Fibroblast of mammary gland (primary cell): ENCODE data around the gene FXYD6.
"Not testable (repeated sequence)": the region's sequence is repeated elsewhere in the genome, so short reads cannot be mapped to it uniquely, and the experiment has no call there.

ENCODE experiments used
- DNase-seq: peaks from one replicate; pipeline ENCODE4 v3.0.0-alpha.2; 2010; ENCODE audit warnings: low read depth
- H3K4me3 ChIP-seq: 2 replicates; pipeline ENCODE4 v1.5.1; 2011; ENCODE audit warnings: low read depth, mild to moderate bottlenecking, low read length, moderate library complexity; ENCODE audit not compliant: control insufficient read depth
- CTCF ChIP-seq: conservative IDR thresholded peaks from 2 replicates; pipeline ENCODE4 v1.5.1; 2011; ENCODE audit warnings: low read depth, low read length, inconsistent platforms; ENCODE audit not compliant: control insufficient read depth, insufficient read depth

FXYD6 gene

DNA sequence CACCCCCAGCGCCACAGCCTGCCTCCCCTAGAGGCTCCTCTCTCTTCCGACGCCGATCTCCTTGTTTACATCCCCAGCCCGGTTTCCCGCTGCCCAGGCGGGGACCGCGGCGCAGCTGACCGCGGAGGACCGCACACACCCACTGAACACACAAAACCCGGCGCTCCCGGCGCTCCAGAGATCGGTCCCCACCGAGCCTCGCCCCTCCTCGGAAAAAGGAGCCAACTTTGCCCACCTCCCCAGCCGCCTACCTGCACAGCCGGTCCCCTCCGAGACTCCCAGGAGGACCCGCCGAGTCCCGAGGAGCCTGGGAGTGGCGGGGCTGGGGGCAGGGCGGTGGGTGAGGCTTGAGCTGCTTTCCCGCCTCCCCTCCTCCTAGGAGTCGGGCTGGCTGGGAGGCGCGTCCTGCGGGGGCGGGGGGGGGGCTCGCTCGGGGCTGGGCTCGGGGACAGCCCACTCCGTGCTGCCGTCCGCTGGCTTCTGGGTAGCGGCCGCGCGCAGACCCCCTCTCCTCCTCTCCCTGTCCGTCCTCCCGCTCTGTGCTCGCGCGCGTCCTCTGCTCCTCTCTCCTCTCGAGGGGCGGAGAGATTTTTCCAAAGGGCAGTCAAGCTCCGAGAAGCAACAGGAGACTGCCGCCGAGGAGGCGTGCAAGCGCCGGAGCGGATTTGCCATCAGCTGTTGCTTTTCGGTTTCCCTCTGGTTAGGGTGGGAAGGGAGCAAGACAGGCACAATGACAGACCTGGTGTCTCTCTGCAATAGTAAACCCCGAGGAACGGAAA is at the start of gene FXYD6:
Gene FXYD6 (minus strand): TSS at position 318 of the 779 bp plus-strand sequence. CDS start 33,882 bp downstream, outside the sequence.
- no peak for DNase-seq
- peak within 1 kb of the TSS; percentile 4 for H3K4me3 ChIP-seq
- no peak for TF ChIP-seq CTCF

- DNase-seq: not testable (repeated sequence)
These were observed 49.7 kb upstream of the FXYD6 start for GRCh38 chr11:117926166-117926565.

GRCh38 chr11:117925198-117925925 is 48.9 kb upstream of the FXYD6 start:
- DNase-seq: no peak
- no peak overlapping the region for H3K4me3 ChIP-seq
- TF ChIP-seq CTCF: no peak

More at GRCh38 chr11:117926166-117926565, 49.7 kb upstream of the FXYD6 start:
- H3K4me3 ChIP-seq: not testable (repeated sequence)

DNA sequence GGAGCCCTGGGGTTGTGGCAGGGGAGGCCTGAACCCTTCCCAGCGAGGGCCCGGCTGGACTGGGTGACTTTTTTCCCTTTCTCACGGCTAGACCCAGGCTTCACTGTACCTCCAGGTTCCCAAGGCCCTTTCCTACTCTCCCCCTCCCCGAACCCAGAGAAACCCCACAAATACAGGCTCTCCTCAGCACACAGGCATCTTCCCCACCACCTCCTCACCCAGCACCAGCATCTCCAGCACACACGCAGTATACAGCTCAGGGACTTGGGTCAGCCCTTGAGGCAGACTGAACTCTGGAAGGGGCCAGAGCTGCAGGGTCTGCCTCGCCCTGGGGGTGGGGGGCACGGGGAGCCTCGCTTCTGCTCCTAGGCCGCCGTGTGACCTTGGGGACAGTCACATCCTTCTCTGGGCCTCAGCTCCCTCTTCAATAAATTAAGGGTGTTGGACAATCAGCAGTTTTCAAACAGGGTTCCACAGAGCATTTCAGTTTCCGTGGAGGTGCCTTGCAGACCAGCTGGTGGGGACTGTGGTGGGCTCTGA is 48.2 kb upstream of the FXYD6 start:
- no peak for DNase-seq
- no peak overlapping the region for H3K4me3 ChIP-seq
- TF ChIP-seq CTCF: no peak

DNA sequence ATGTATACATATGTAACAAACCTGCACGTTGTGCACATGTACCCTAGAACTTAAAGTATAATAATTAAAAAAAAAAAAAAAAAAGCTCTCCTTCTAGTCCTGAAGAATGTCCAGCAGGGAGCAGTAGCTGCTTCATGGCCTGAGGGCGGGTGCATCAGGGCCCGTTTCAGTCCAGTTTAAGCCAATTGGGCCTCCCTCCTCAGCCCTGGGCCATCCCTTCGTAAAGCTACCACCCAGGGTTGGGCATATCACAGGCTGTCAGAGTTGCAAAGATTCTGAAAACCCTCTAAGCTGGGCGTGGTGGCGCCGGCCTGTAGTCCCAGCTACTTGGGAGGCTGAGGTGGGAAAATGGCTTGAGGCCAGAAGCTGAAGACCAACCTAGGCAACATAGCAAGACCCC is 47.3 kb upstream of the FXYD6 start:
- H3K4me3 ChIP-seq: no peak overlapping the region
- no peak for TF ChIP-seq CTCF
- no peak for DNase-seq

DNA sequence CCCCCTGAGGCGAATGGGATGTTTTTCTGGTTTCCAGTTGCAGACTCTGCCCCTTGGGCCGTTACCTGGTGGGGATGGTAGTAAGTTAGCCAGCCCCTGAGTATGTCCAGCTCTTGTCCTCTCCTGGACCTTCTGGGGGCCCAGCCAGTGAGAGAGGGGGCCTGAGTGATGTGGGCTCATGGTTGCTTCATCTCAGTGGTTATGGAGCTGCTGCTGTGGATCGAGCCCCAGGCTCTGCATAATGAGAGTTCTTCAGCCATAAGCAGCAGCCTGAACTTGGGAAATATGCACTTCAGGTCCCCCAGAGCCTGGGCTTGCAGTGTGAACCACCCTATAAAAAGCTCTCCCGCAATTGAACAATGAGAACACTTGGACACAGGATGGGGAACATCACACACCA is 46.8 kb upstream of the FXYD6 start:
- no peak for DNase-seq
- no peak for TF ChIP-seq CTCF
- no peak overlapping the region for H3K4me3 ChIP-seq

DNA sequence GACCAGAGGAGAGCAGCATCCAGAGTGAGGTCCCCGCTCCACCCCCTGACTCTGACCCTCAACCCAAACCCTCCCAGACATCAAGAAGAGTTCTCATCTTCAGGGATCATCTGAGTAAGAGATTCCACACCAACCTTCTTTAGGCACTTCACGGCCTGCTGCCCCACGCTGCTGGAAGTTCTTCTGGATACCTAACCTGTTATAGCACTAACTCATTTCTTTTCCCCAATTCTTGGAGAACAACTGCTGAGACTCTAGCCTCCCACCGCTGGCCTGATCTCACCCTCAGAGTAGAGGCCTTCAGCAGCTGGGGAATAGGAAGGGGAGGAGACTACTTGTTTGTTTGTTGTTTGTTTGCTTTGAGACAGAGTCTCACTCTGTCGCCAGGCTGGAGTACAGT is 45.4 kb upstream of the FXYD6 start:
- TF ChIP-seq CTCF: no peak
- H3K4me3 ChIP-seq: no peak overlapping the region
- DNase-seq: no peak
